Choroid plexus epithelial cell (primary cell): ENCODE data around the gene TRAPPC5.

Experiments
- DNase-seq: peaks from one replicate; pipeline ENCODE4 v3.0.0-alpha.2; 2010; ENCODE audit warnings: low read depth
- H3K4me3 ChIP-seq: 2 replicates; pipeline ENCODE4 v1.5.1; 2011; ENCODE audit warnings: low read depth, mild to moderate bottlenecking, control low read depth, low read length, moderate library complexity
- CTCF ChIP-seq: conservative IDR thresholded peaks from 2 replicates; pipeline ENCODE4 v1.5.1; 2011; ENCODE audit warnings: low read depth, mild to moderate bottlenecking, control low read depth, inconsistent platforms, low read length, moderate library complexity

Gene TRAPPC5

DNA sequence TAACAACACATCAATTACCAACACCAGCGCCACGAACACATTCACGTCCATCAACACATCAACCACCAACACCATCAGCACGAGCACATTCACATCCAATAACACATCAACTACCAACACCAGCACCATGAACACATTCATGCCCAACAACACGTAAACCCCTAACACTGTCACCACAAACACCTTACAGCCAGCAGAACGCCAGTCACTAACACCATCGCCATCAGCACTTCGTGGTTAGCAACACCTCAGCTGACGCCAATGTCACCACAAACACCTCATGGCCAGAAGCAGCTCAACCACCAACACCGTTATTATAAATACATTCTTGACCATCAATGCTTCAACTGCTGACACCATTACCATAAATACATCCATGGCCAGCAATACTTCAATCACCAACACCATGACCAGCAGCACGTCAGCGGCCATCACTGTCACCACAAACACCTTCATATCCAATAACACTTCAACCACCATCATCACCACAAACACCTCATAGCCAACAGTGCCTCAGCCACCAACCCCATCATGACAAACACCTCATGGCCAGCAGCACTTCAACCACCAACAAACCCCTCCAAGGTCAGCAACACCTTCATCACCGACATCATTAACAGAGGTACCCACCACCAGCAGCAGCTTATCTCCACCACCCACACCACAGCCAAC lies 11.9 kb downstream of the TRAPPC5 start:
- no peak overlapping the region for H3K4me3 ChIP-seq
- DNase-seq = no peak
- no peak for TF ChIP-seq CTCF

DNA sequence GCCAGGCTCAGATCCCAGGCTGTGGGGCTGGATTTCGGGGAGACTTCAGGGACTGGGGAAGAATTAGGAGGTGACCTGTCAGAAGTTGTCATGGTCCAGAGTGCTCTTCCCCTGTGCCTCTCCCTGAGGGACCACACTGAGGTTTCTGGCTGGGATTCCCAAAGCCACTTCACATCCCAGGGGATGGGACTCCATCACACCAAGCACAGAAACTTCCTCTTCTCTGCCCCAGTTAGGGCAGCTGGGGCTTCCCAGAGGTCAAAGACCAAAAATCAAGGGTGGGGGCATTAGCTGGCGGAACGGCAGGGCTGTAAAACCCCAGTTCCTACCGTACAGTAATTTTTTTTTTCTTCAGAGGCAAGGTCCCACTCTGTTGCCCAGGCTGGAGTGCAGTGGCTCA lies 13.9 kb downstream of the TRAPPC5 start:
- no peak overlapping the region for H3K4me3 ChIP-seq
- no peak for DNase-seq
- TF ChIP-seq CTCF = no peak

DNA sequence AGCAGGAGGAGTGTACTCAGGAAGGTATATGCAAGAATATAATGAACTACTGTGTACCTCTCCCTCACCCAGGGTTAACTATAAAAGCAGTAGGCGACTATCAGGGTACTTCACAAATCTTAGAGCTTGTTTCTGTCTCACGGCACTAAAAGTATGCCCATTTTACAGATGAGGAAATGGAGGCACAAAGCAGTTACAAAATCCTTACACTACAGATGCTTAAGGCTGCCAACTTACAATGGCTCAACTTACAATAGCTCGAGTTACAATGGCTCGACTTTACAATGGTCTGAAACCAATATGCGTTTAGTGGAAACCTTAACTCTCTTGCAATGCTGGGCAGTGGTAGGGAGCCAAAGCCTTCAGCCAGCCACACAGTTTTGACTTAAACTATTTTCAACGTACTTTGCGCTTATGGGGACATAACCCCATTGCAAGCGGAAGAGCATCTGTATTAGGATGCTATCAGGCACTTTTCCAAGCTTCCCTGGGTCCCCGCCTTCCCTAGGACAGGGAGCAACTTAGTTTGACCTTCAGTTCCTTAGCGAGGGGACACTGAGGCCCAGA lies 17.2 kb downstream of the TRAPPC5 start:
- no peak overlapping the region for H3K4me3 ChIP-seq
- no peak for TF ChIP-seq CTCF
- DNase-seq = no peak

DNA sequence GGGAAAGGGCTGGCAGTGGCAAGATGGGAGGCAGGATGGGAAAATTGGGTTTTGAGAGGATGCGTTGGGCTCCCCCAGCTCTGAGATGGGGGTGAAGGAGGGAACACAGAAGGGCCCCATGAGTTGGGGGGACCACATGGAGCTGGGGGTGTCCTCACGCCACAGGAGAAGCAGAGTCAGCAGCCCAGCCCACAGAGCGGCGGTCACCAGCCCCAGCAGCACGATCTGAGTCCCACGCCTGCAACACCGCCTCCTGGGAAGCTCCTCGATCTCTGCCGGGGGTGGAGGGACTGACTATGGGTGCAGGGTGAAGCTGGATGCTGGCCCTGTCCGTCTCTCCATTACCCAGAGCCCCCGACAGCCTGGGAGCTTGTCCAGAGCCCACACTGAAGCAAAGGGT lies 17.9 kb downstream of the TRAPPC5 start:
- DNase-seq = no peak
- TF ChIP-seq CTCF = no peak
- H3K4me3 ChIP-seq = no peak overlapping the region

DNA sequence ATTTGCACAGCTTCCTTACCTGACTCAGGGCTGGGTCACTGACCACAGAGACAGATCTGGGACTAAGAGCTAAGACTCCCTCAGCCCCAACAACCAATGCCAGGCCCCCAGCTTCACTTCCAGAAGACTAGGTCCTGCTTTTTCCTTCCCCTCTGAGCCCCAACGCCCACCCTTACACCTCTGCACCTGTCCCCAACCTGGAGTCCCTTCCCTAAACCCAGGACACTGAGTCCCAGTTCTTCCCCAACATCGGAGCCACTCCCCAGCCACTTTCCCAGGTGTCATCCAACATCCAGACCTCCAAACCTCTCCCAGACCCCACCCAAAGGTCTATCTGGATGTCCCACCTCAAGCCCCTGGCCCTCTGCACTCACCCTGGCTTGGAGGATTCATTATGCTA lies 18.4 kb downstream of the TRAPPC5 start:
- TF ChIP-seq CTCF = no peak
- H3K4me3 ChIP-seq = no peak overlapping the region
- no peak for DNase-seq

DNA sequence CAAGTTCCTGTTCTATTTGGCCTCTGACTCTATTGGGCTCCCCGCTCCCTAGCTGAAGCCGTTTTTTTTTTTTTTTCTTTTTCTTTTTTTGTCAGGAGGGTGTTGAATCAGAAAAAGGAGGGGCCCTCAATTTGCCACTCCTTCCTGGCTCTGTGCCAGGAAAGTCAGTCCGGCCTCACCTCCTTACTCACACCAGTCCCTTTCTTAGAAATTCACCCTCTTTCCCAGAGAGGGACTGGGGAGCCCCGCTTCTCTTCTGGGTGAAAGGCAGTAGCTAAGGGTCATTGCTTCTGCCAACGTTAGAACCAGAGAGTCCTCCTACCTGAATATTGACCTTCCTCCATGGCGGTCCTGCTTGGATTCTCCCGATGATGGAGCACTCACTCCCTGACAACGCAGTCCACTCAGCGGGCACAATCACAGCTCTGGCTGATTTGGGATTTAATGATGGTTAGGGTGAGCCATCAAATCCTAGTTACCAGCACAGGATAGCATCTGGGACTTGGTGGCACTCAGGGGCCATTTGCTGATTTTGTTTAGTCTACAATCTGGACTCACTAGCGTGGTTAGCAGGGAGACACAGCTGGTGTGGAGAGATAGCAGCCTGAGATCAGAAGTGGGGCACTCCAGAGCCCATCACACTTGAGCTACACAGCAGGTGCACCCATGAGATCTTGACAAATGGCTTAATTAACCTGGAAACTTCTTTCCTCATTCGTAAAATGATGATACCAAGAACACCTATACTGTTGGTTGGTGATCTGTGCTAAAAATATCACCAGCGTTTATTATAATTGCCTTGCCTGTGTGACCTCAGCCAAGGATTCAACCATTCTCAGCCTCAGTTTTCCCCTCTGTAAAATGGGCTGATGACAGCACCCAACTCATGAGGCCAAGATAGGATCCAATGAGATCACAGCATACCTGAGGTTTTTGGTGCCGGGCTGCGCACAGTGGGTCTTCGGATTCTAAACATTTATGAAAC lies 19.1 kb downstream of the TRAPPC5 start:
- no peak overlapping the region for H3K4me3 ChIP-seq
- DNase-seq = no peak
- TF ChIP-seq CTCF = no peak
